Kidney epithelial cell (primary cell): ENCODE data around the gene RAB22A. TPM values are rescaled to one million over a fixed set of nuclear protein-coding genes. Genes with fewer than 3 reads are reported as not detected.
A peak's percentile ranks its signal among the peaks of the same experiment; 100 is the strongest.

Experiments used
- DNase-seq: peaks from one replicate; pipeline ENCODE4 v3.0.0-alpha.2; 2010; ENCODE audit warnings: low read depth
- H3K27me3 ChIP-seq: 2 replicates; pipeline ENCODE4 v1.6.0; 2011; ENCODE audit warnings: low read length; ENCODE audit not compliant: control insufficient read depth, insufficient read depth
- H3K36me3 ChIP-seq: 2 replicates; pipeline ENCODE4 v1.5.1; 2011; ENCODE audit warnings: low read length; ENCODE audit not compliant: control insufficient read depth, insufficient read depth
- H3K4me3 ChIP-seq: 2 replicates; pipeline ENCODE4 v1.5.1; 2011; ENCODE audit warnings: low read depth, mild to moderate bottlenecking, control low read depth, low read length
- total RNA-seq: library from RNA; depleted of rRNA; stranded (reverse); fragments of >200 nt; gene quantifications from 2 replicates; pipeline ENCODE4 v1.2.3, GENCODE V29; 2015
- TF ChIP-seq, protein P1 (sequence below): IDR thresholded peaks from 2 replicates; pipeline ENCODE4 v1.5.1; 2011; ENCODE audit warnings: mild to moderate bottlenecking, moderate library complexity, low read length, control low read depth, inconsistent platforms; ENCODE audit not compliant: insufficient read depth, poor library complexity, severe bottlenecking

The RAB22A gene
- total RNA-seq, 1 donor from 2014 or later = 23.3 TPM

- no peak overlapping the region for H3K4me3 ChIP-seq
- no peaks in the 10 kb centered on the region for H3K27me3 ChIP-seq
- TF ChIP-seq, protein P1, sequence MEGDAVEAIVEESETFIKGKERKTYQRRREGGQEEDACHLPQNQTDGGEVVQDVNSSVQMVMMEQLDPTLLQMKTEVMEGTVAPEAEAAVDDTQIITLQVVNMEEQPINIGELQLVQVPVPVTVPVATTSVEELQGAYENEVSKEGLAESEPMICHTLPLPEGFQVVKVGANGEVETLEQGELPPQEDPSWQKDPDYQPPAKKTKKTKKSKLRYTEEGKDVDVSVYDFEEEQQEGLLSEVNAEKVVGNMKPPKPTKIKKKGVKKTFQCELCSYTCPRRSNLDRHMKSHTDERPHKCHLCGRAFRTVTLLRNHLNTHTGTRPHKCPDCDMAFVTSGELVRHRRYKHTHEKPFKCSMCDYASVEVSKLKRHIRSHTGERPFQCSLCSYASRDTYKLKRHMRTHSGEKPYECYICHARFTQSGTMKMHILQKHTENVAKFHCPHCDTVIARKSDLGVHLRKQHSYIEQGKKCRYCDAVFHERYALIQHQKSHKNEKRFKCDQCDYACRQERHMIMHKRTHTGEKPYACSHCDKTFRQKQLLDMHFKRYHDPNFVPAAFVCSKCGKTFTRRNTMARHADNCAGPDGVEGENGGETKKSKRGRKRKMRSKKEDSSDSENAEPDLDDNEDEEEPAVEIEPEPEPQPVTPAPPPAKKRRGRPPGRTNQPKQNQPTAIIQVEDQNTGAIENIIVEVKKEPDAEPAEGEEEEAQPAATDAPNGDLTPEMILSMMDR = no peak
- no peak for DNase-seq
- no peaks in the 10 kb centered on the region for H3K36me3 ChIP-seq
Observed at GRCh38 chr20:58339741-58340140, 30.2 kb downstream of the RAB22A start.

- no peak for DNase-seq
- TF ChIP-seq, protein P1 = no peak
- Histone ChIP-seq H3K36me3 (no peaks in the 10 kb centered on the region), H3K27me3 (no peaks in the 10 kb centered on the region), H3K4me3 (no peak overlapping the region)
Observed at GRCh38 chr20:58340151-58340550, 30.6 kb downstream of the RAB22A start.

- no peak for DNase-seq
- TF ChIP-seq, protein P1 = no peak
Observed at GRCh38 chr20:58340853-58341252, 31.3 kb downstream of the RAB22A start.

DNA sequence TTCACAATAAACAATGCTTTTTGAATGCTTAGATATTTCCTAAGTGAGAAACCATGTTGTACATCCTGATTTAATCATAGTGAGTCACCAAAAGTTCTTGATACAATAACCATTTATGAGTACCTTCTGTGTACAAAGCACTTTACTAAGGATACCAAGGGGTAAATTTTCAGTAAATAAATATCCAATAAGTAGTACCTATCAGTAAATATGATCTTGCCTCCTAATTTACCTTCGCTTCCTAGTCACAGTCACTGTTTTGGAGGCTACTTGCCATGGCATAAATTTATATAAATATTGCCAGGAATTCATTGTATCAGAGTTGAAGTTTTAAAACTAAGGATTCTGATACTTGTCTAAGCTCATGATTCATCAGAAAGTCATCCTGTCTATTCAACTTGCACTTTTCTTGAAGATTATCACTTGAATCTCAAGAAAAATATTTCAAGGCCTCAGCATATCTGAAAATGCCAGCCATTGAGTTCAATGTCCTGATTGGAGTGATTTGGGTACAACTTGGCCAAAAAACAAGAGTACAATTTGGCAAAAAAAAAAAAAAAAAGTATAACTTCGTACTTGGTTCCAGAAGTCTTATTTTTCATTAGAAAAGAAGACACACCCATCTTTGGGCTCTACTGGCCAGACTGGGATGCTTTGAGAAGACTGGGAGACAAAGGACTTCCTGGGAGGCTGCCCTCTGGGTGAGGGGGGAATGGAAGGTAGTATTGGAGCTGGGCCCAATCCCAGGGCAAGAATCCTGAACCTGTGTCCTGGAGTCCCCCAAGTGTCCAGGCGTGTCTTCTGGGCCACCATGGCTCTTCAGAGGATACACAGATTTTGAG is 32.8 kb downstream of the RAB22A start:
- TF ChIP-seq, protein P1 = no peak
- Histone ChIP-seq H3K27me3 (no peaks in the 10 kb centered on the region), H3K4me3 (no peak overlapping the region), H3K36me3 (no peaks in the 10 kb centered on the region)
- no peak for DNase-seq

More at GRCh38 chr20:58340853-58341252, 31.3 kb downstream of the RAB22A start:
- no peak overlapping the region for H3K4me3 ChIP-seq
- H3K36me3 ChIP-seq = no peaks in the 10 kb centered on the region
- no peaks in the 10 kb centered on the region for H3K27me3 ChIP-seq

DNA sequence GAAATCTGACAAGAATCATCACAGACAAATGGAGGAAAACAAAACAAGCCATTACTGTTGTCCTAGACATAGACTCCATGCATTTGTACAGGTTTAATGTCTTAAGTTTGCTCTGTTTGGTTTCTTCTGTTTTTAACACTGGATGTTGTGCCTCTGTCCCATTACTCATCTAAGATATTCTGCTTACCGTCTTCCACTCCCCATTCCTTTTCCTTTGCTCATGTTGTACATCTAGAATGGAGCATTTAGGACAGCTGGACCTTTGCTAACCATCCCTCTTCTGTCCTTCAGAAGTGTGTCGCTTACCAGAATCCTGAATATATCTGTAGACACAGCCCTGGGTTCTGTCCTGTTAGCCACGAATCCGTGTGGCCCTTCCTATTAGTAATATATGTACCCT is 35.2 kb downstream of the RAB22A start:
- DNase-seq = no peak
- H3K27me3 ChIP-seq = no peaks in the 10 kb centered on the region
- H3K36me3 ChIP-seq = no peaks in the 10 kb centered on the region
- H3K4me3 ChIP-seq = no peak overlapping the region
- TF ChIP-seq, protein P1 = no peak

GRCh38 chr20:58349570-58349969 is 40.1 kb downstream of the RAB22A start:
- TF ChIP-seq, protein P1 = no peak
- no peaks in the 10 kb centered on the region for H3K36me3 ChIP-seq
- no peaks in the 10 kb centered on the region for H3K27me3 ChIP-seq
- H3K4me3 ChIP-seq = no peak overlapping the region
- DNase-seq = peak; percentile 28
